HG03565 (cell line): ENCODE data around the gene SERPING1.

Experiments used
- ATAC-seq: cut with Tn5 transposase; IDR thresholded peaks from one replicate; pipeline ENCODE4 v1.9.1; 2021; ENCODE audit warnings: mild to moderate bottlenecking, moderate library complexity; ENCODE audit not compliant: unreplicated experiment

SERPING1 gene

DNA sequence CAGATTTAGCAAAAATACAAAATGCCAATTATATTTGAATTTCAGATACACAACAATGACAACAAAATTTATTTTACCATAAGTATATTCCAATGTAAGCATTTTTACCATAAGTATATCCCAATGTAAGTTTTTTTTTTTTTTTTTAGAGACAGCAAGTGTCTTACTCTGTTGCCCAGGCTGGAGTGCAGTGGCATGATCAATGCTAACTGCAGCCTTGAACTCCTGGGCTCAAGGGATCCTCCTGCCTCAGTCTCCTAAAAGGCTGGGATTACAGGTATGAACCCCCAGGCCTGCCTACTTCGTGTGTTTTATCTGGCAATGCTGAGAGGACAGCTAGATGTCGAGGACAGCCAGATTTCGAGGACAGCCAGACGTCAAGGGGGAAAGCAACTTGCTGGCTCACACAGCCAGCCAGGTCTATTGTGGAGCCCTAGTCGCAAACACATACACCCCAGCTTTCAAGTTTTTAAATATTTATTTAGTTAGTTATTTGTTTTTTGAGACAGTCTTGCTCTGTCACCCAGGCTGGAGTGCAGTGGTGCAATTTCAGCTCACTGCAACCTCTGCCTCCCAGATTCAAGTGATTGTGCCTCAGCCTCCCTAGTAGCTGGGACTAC lies 1.1 kb upstream of the SERPING1 start:
- no peak for ATAC-seq

DNA sequence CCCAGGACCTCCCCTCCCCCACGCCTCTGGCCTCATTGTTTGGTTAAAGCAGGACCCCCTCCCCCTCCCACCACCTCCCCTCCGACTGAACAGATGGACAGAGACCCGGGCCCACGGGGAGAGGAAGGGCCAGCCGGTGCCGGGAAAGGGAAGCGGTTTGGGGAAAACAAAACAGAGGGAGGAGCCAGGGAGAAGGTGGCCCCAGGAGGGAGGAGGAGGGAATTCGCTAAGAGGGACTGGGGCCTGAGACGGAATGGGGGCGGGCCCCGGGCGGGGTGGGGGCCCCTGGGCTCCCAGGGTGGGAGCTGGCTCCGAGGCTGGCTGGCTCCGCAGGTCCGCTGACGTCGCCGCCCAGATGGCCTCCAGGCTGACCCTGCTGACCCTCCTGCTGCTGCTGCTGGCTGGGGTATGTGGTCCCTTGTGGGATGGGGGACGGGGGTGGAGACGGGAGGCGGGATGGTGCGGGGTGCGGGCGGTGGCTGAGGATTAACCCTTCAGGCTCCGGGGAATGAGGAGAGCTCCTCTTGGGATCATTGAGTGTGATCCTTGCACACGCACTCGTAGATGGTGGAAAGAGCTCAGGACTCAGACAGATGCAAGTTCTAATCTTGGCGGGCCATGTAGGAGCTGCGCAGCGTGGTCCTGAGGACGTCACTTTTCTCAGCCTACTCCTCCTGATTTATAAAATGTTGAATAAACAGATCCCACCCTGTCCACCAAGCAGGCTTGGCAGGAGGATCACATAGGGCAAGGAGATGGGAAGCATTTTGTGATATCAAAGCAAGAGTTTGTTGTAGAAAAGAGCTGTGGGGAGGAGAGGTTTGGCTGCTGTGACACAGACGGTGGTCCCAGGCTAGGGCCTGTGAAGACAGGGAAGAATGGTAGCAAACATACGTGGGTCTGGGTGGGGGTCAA lies 688 bp downstream of the SERPING1 start:
- no peak for ATAC-seq

GRCh38 chr11:57598831-57599155 lies 1.3 kb downstream of the SERPING1 start:
- no peak for ATAC-seq

DNA sequence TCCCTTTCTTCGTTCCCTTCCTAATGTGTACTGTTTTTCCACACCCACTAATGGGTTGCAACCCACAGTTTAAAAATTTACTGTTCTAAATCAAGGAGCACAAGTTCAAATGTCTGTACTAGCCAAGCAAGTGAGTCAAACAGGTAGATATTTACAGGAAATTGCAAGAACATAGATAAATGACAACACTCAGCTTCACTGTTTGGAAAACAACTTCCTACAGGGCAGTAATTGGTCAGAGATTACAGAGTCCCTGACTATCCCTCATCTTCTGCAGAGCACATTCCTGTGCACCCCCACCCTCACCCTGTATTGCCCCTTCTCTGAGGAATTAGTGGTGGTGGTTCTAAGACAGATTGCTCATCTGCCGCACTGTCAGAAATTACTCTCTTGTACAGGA lies 1.9 kb downstream of the SERPING1 start:
- ATAC-seq, result no peak

- no peak for ATAC-seq
Observed at GRCh38 chr11:57601297-57601696, 3.8 kb downstream of the SERPING1 start.

DNA sequence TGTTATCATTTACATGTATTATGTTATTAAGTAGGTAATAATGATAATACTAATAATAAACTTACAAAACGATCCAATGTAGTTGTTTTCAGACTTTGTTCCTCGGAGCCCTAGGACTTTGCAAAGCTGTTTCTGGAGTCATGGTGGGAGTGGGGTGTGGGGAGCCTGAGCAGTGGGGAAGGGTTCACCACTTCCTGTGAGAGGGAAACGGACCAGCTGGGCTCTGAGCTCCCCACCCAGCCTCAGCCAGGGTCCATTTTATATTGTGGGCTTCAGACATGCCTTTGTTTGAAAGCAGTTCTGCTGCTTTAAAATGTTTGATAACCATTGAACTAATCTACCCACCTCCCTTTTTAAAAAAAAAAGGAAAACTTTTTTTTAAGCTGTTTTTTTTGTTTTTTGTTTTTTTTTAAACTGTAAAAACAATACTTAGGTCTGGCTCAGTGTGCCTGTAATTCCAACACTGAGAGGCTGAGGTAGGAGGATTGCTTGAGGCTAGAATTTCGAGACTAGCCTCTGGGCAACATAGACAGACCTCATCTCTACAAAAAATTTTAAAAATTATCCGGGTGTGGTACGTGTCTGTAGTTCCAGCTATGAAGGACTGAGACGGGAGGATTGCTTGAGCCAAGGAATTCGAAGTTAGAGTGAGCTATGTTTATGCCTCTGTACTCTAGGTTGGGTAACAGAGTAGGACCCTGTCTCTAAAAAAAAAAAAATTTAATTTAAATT lies 7.0 kb downstream of the SERPING1 start:
- no peak for ATAC-seq

DNA sequence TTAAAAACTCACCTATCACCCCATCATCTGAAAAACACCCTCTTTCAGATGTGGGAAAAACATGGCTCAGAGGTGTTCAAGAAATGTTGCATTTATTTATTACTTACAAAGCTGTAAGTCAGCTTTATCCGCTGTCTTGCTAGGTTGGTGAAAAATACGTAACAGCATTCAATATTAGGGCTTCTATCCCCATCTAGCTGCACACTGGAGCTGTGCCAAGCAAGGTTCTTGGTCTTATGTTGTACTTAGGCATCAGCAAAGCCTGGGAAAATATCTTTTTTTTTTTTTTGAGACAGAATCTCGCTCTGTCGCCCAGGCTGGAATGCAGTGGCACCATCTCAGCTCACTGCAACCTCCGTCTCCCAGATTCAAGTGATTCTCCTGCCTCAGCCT lies 7.5 kb downstream of the SERPING1 start:
- no peak for ATAC-seq

- ATAC-seq, result no peak
Observed at GRCh38 chr11:57610170-57610569, 12.7 kb downstream of the SERPING1 start.

DNA sequence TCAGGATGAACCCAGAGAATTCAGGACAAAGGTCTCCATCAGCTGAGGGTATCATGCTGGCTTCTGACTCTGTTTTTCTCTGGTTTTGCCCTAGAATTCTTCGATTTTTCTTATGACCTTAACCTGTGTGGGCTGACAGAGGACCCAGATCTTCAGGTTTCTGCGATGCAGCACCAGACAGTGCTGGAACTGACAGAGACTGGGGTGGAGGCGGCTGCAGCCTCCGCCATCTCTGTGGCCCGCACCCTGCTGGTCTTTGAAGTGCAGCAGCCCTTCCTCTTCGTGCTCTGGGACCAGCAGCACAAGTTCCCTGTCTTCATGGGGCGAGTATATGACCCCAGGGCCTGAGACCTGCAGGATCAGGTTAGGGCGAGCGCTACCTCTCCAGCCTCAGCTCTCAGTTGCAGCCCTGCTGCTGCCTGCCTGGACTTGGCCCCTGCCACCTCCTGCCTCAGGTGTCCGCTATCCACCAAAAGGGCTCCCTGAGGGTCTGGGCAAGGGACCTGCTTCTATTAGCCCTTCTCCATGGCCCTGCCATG lies 16.8 kb downstream of the SERPING1 start:
- no peak for ATAC-seq

- ATAC-seq, result no peak
Observed at GRCh38 chr11:57615308-57615707, 17.8 kb downstream of the SERPING1 start.

- ATAC-seq, result no peak
Observed at GRCh38 chr11:57616595-57616994, 19.1 kb downstream of the SERPING1 start.

- no peak for ATAC-seq
Observed at GRCh38 chr11:57618438-57618837, 21.0 kb downstream of the SERPING1 start.

- ATAC-seq, result no peak
Observed at GRCh38 chr11:57619331-57619730, 21.8 kb downstream of the SERPING1 start.

- ATAC-seq, result no peak
Observed at GRCh38 chr11:57620467-57620866, 23.0 kb downstream of the SERPING1 start.

GRCh38 chr11:57622263-57622662 lies 24.8 kb downstream of the SERPING1 start:
- no peak for ATAC-seq

DNA sequence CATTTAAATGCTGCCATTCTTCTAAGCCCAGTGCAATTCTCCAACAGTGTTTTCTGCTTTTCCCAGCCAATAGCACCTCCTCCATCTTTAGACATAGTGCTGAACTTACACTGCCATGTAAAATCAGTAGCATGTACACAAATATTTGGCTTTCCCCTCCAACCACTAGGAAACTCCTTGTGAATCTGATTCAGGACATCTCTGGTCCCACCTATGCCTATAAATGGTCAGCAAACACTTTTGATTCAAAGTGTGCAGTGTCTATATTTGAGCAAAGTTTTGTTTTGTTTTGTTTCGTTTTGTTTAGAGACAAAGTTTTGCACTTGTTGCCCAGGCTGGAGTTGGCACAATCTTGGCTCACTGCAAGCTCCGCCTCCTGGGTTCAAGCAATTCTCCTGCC lies 27.4 kb downstream of the SERPING1 start:
- no peak for ATAC-seq

DNA sequence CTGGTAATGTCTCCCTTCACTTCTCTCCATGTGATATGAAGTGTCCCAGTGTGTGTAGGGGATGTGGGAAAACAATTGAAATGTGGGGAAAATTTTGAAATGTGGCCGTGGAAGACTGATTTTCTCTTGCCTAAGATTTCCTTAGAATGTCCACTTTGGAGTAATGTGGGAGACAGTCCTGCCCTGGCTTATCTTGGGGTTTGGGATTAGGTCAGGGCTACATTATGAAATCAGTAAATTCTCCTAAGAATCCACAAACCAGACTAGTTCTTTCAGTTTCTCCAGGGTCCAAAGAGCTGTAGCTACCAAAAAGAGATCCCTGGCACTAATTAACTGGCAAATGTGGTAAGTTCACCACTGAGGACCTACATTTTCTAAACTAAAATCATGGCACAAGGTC lies 29.4 kb downstream of the SERPING1 start:
- no peak for ATAC-seq

GRCh38 chr11:57630171-57630570 lies 32.7 kb downstream of the SERPING1 start:
- no peak for ATAC-seq

DNA sequence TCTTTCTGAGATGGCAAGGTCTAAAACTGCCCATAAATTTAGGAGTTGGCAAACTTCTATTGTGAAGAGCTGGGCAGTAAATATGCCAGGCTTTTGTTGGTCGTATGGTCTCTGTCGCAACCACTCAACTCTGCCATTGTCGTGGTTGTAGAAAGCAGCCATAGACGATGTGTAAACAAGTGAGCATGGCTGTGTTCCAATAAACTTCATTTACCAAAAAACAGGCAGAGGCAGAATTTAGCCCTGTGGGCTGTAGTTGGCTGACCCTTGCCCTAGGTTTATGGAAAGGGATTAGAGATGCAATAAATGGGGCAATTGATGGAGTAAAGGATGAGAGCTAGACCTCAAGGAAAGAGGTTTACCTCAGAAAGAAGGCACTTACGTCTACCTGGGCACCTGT lies 34.6 kb downstream of the SERPING1 start:
- ATAC-seq, result no peak

- ATAC-seq, result no peak
Observed at GRCh38 chr11:57633394-57634070, 36.0 kb downstream of the SERPING1 start.

GRCh38 chr11:57634311-57634710 lies 36.8 kb downstream of the SERPING1 start:
- no peak for ATAC-seq
